NCI-H146 (cell line): ENCODE measurements around the gene HBE1.
A peak's percentile ranks its signal among the peaks of the same experiment; 100 is the strongest.
"Not testable (repeated sequence)": the region's sequence is repeated elsewhere in the genome, so short reads cannot be mapped to it uniquely, and the experiment has no call there.

ENCODE experiments used
- DNase-seq: peaks from one replicate; lab custom pipeline; 2025; lab: John Stamatoyannopoulos, UW

The HBE1 gene

GRCh38 chr11:5285703-5286340 lies 16.1 kb upstream of the HBE1 start:
- no peak for DNase-seq

- no peak for DNase-seq
Observed at GRCh38 chr11:5284637-5285036, 14.9 kb upstream of the HBE1 start.

- DNase-seq, result no peak
Observed at GRCh38 chr11:5283882-5284281, 14.1 kb upstream of the HBE1 start.

- no peak for DNase-seq
Observed at GRCh38 chr11:5283086-5283485, 13.3 kb upstream of the HBE1 start.

GRCh38 chr11:5282628-5283027 lies 12.9 kb upstream of the HBE1 start:
- no peak for DNase-seq

- DNase-seq, result no peak
Observed at GRCh38 chr11:5281596-5281995, 11.9 kb upstream of the HBE1 start.

GRCh38 chr11:5280582-5281102 lies 10.9 kb upstream of the HBE1 start:
- peak; percentile 29 for DNase-seq

- DNase-seq, result no peak
Observed at GRCh38 chr11:5279471-5280090, 9.8 kb upstream of the HBE1 start.

GRCh38 chr11:5277807-5278382 lies 8.2 kb upstream of the HBE1 start:
- DNase-seq, result no peak

- no peak for DNase-seq
Observed at GRCh38 chr11:5276697-5277096, 7.0 kb upstream of the HBE1 start.

- no peak for DNase-seq
Observed at GRCh38 chr11:5275369-5276110, 5.8 kb upstream of the HBE1 start.

GRCh38 chr11:5274395-5274794 lies 4.7 kb upstream of the HBE1 start:
- no peak for DNase-seq

- DNase-seq, result no peak
Observed at GRCh38 chr11:5272395-5273017, 2.8 kb upstream of the HBE1 start.

GRCh38 chr11:5267033-5267563 lies 2.6 kb downstream of the HBE1 start:
- no peak for DNase-seq

GRCh38 chr11:5266609-5267008 lies 3.1 kb downstream of the HBE1 start:
- DNase-seq, result no peak

GRCh38 chr11:5265832-5266231 lies 3.9 kb downstream of the HBE1 start:
- DNase-seq, result no peak

- no peak for DNase-seq
Observed at GRCh38 chr11:5258543-5259262, 11.0 kb downstream of the HBE1 start.

- no peak for DNase-seq
Observed at GRCh38 chr11:5257296-5257695, 12.4 kb downstream of the HBE1 start.

GRCh38 chr11:5254646-5255413 lies 14.9 kb downstream of the HBE1 start, which contains the start of gene HBG2:
HBG2 (minus strand) TSS chr11:5254781; CDS start chr11:5254728, 53 bp downstream.
- not testable (repeated sequence) for DNase-seq

GRCh38 chr11:5254023-5254422 lies 15.7 kb downstream of the HBE1 start:
- not testable (repeated sequence) for DNase-seq
